A549 (cell line): ENCODE data around the gene INSYN1. TPM values are rescaled to one million over a fixed set of nuclear protein-coding genes. Genes with fewer than 3 reads are reported as not detected.
A peak's percentile ranks its signal among the peaks of the same experiment; 100 is the strongest.

Experiments
- ATAC-seq, 2 experiments: fragments of 200-7000 bp in 1 of 2; fragments of >200 bp in 1 of 2; cut with Nextera tagmentation in 1 of 2; cut with Tn5 transposase in 1 of 2; 3 replicates each; pipeline versions ENCODE4 v1.8.0 to v1.9.1; 2018 to 2020; ENCODE audit warnings: mild to moderate bottlenecking in 1 of 2, moderate library complexity in 1 of 2
- CTCF ChIA-PET: fragments of 300-600 bp; sonication (Branson Sonifier 250); formaldehyde crosslinking; extraction: SDS; loops from one replicate; lab custom pipeline; 2021; ENCODE audit warnings: antibody characterized with exemption, inconsistent platforms; lab: Yijun Ruan, JAX
- POLR2A ChIA-PET: fragments of 350-600 bp; formaldehyde crosslinking; extraction: SDS; loops from one replicate; lab custom pipeline; 2021; ENCODE audit warnings: antibody characterized with exemption, inconsistent platforms; lab: Yijun Ruan, JAX
- DNase-seq, 2 experiments: peaks; one replicate each; pipeline versions ENCODE4 v3.0.0 to v3.0.0-alpha.2; 2011 to 2016; ENCODE audit warnings: low read depth in 1 of 2, low spot score in 1 of 2
- FAIRE-seq: peaks from 2 replicates; lab custom pipeline; 2011; peaks lifted over from hg19 to GRCh38; lab: Jason Lieb, UNC
- H3K27ac ChIP-seq, 2 experiments: fragments of >200 bp; sonication (Bioruptor Twin); formaldehyde crosslinking; 3 replicates each; pipeline ENCODE4 v1.5.1; 2016 to 2017
- H3K4me1 ChIP-seq: fragments of >200 bp; sonication (Bioruptor Twin); formaldehyde crosslinking; 3 replicates; pipeline ENCODE4 v1.6.1; 2016
- H3K4me2 ChIP-seq: fragments of >200 bp; sonication (Bioruptor Twin); formaldehyde crosslinking; 3 replicates; pipeline ENCODE4 v1.6.1; 2016
- H3K4me3 ChIP-seq: fragments of >200 bp; sonication (Bioruptor Twin); formaldehyde crosslinking; 3 replicates; pipeline ENCODE4 v1.5.1; 2016
- H3K9me3 ChIP-seq: fragments of >200 bp; sonication (Bioruptor Twin); formaldehyde crosslinking; 3 replicates; pipeline ENCODE4 v1.6.1; 2016
- CBX2 ChIP-seq: fragments of 200-600 bp; sonication (generic); IDR thresholded peaks from 2 replicates; pipeline ENCODE4 v1.6.1; 2016; ENCODE audit warnings: low read depth, mild to moderate bottlenecking, borderline replicate concordance
- CBX8 ChIP-seq: fragments of 200-600 bp; sonication (generic); IDR thresholded peaks from 2 replicates; pipeline ENCODE4 v1.6.1; 2016
- CTCF ChIP-seq: fragments of >200 bp; sonication (Bioruptor Twin); formaldehyde crosslinking; IDR thresholded peaks from 3 replicates; pipeline ENCODE4 v1.5.1; 2016
- EHF ChIP-seq: fragments of 250-450 bp; sonication (Bioruptor Pico); IDR thresholded peaks from 2 replicates; pipeline ENCODE4 v1.5.0; 2020; ENCODE audit warnings: mild to moderate bottlenecking
- EHMT2 ChIP-seq: fragments of 200-600 bp; sonication (generic); IDR thresholded peaks from 2 replicates; pipeline ENCODE4 v1.6.1; 2016; ENCODE audit warnings: antibody characterized with exemption, low read depth, mild to moderate bottlenecking, moderate library complexity
- FOSB ChIP-seq: fragments of 250-450 bp; sonication (Bioruptor Pico); IDR thresholded peaks from 2 replicates; pipeline ENCODE4 v1.5.0; 2020; ENCODE audit warnings: mild to moderate bottlenecking, moderate library complexity
- GATA3 ChIP-seq: IDR thresholded peaks from 2 replicates; pipeline ENCODE4 v1.6.1; 2012; ENCODE audit warnings: borderline replicate concordance
- HDAC2 ChIP-seq: fragments of 200-600 bp; sonication (generic); IDR thresholded peaks from 2 replicates; pipeline ENCODE4 v1.6.1; 2016
- HES2 ChIP-seq: fragments of >200 bp; sonication (Bioruptor Twin); formaldehyde crosslinking; IDR thresholded peaks from 2 replicates; pipeline ENCODE4 v1.6.1; 2016
- HOXB13 ChIP-seq: fragments of 250-450 bp; sonication (Bioruptor Pico); IDR thresholded peaks from 2 replicates; pipeline ENCODE4 v1.5.0; 2020; ENCODE audit warnings: low read depth, mild to moderate bottlenecking, moderate library complexity
- KDM5A ChIP-seq: fragments of 200-600 bp; sonication (generic); IDR thresholded peaks from 2 replicates; pipeline ENCODE4 v1.6.1; 2016; ENCODE audit warnings: antibody characterized with exemption, mild to moderate bottlenecking
- REST ChIP-seq: fragments of 200-600 bp; sonication (generic); IDR thresholded peaks from 2 replicates; pipeline ENCODE4 v1.6.1; 2016; ENCODE audit warnings: antibody characterized with exemption, mild to moderate bottlenecking, moderate library complexity
- RNF2 ChIP-seq: fragments of 200-600 bp; sonication (generic); IDR thresholded peaks from 2 replicates; pipeline ENCODE4 v1.6.1; 2016; ENCODE audit warnings: low read depth, mild to moderate bottlenecking, antibody characterized with exemption, moderate library complexity, borderline replicate concordance
- SMC3 ChIP-seq: fragments of >200 bp; sonication (Bioruptor Twin); formaldehyde crosslinking; IDR thresholded peaks from 3 replicates; pipeline ENCODE4 v1.6.1; 2018; ENCODE audit warnings: inconsistent platforms
- SREBF2 ChIP-seq: fragments of 450-650 bp; IDR thresholded peaks from 2 replicates; pipeline ENCODE4 v1.6.1; 2014; ENCODE audit warnings: mild to moderate bottlenecking, moderate library complexity
- USF2 ChIP-seq: fragments of 450-650 bp; IDR thresholded peaks from 2 replicates; pipeline ENCODE4 v1.6.1; 2014; ENCODE audit warnings: antibody characterized with exemption
- ZSCAN20 ChIP-seq: fragments of 250-450 bp; sonication (Bioruptor Pico); IDR thresholded peaks from 2 replicates; pipeline ENCODE4 v1.8.0; 2022; ENCODE audit warnings: mild to moderate bottlenecking, moderate library complexity
- WGBS: methylation state at CpG from one replicate; pipeline ENCODE4 v1.1.6; 2017; ENCODE audit errors: missing lambda C conversion rate; 5-methylcytosine and 5-hydroxymethylcytosine counted together
- polyA plus RNA-seq, 4 experiments: library from polyadenylated mRNA; depleted of rRNA in 3 of 4; stranded (reverse); fragments of >200 nt; fragmentation: RNase III in 1 of 4; extraction: RNeasy Plus Mini Kit Qiagen cat#74134 plus additional on column Dnase treatment in 1 of 4; gene quantifications; 2 replicates in 3 of 4; 3 replicates in 1 of 4; pipeline ENCODE4 v1.2.3, GENCODE V29; 2011 to 2017
- TF ChIP-seq, protein P1 (sequence below): fragments of 250-450 bp; sonication (Bioruptor Pico); IDR thresholded peaks from 2 replicates; pipeline ENCODE4 v1.5.0; 2020; ENCODE audit warnings: low read depth, mild to moderate bottlenecking, moderate library complexity
- TF ChIP-seq, protein P2 (sequence below): IDR thresholded peaks from 2 replicates; pipeline ENCODE4 v1.6.1; 2012
- TF ChIP-seq, protein P3 (sequence below): fragments of 250-450 bp; sonication (Bioruptor Pico); IDR thresholded peaks from 2 replicates; pipeline ENCODE4 v1.5.0; 2021; ENCODE audit warnings: mild to moderate bottlenecking, moderate library complexity, borderline replicate concordance

INSYN1 gene
- polyA plus RNA-seq, 2 of the 4 experiments (the other 2 are of a cell fraction) = 0.54 to 1.9 TPM

- Histone ChIP-seq H3K27ac (no peak overlapping the region), H3K4me1 (peaks cover 37% of the 10 kb centered on the region), H3K4me2 (no peak overlapping the region), H3K9me3 (no peaks in the 10 kb centered on the region), H3K4me3 (no peak overlapping the region)
- no peak for FAIRE-seq
- ATAC-seq = no peak
- no peak for DNase-seq
- POLR2A ChIA-PET = no interaction called here
- 100% methylated on average over 2 of the region's 2 CpGs for WGBS
- CTCF ChIA-PET = interaction anchor here (1.9 to 7.2 kb wide), 4 partner anchors 10 to 52 kb away, joined by 7 to 84 read pairs (median 28); no protein-coding TSS in a partner anchor
- no peak for TF ChIP-seq ZSCAN20 (CRISPR knock-in tag)
- no peak for TF ChIP-seq SMC3
- TF ChIP-seq REST = no peak
- TF ChIP-seq, protein P1, sequence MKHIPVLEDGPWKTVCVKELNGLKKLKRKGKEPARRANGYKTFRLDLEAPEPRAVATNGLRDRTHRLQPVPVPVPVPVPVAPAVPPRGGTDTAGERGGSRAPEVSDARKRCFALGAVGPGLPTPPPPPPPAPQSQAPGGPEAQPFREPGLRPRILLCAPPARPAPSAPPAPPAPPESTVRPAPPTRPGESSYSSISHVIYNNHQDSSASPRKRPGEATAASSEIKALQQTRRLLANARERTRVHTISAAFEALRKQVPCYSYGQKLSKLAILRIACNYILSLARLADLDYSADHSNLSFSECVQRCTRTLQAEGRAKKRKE (CRISPR knock-in tag) = no peak
- TF ChIP-seq CBX8 = no peak
- no peak for TF ChIP-seq SREBF2
- no peak for TF ChIP-seq HDAC2
- TF ChIP-seq, protein P2, sequence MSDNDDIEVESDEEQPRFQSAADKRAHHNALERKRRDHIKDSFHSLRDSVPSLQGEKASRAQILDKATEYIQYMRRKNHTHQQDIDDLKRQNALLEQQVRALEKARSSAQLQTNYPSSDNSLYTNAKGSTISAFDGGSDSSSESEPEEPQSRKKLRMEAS = no peak
- no peak for TF ChIP-seq USF2
- no peak for TF ChIP-seq GATA3
- TF ChIP-seq HOXB13 (CRISPR knock-in tag) = no peak
These were observed 65.8 kb downstream of the INSYN1 start for GRCh38 chr15:73687351-73687750.

DNA sequence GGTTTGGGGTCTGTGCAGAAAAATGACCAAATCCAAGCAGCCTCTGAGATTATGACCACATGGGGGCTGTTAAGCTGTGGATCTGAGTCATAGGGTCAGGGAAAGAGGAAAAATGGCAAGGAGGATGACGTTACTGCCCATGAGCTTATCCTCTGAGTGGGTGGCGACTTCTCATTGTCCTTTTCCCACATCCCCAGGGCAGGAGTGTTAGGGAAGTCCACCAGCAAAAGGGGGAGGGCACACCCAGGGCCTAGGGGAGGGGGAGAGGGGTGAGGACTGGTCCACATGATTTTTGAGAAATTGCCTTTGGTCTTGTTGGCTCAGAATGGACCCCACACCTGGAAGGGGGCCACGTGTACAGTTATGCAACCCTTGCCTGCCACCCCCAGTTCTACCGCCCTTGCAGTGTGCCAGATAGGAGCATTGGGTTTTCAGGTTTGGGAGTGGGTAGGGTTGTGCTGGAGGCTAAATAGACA lies 66.3 kb downstream of the INSYN1 start:
- no peak for ATAC-seq
- peak overlapping the region; percentile 73; the same call in 1 of the 3 replicates for H3K4me2 ChIP-seq
- POLR2A ChIA-PET = no interaction called here
- H3K27ac ChIP-seq = no peak overlapping the region
- H3K9me3 ChIP-seq = no peaks in the 10 kb centered on the region
- H3K4me3 ChIP-seq = no peak overlapping the region
- 59% methylated on average over 4 of the region's 4 CpGs for WGBS
- FAIRE-seq = no peak
- peaks cover 37% of the 10 kb centered on the region for H3K4me1 ChIP-seq
- peak; percentile 17 to 19 for DNase-seq
- CTCF ChIA-PET = interaction anchor here (1.1 to 7.2 kb wide), 5 partner anchors 9 to 51 kb away, joined by 3 to 84 read pairs (median 12); no protein-coding TSS in a partner anchor
- TF ChIP-seq, protein P1 (CRISPR knock-in tag) = no peak
- TF ChIP-seq HOXB13 (CRISPR knock-in tag) (no peak), REST (no peak), RNF2 (no peak), CTCF (no peak), KDM5A (no peak), EHF (CRISPR knock-in tag) (no peak), EHMT2 (no peak), FOSB (CRISPR knock-in tag) (no peak), CBX2 (no peak), HES2 (no peak)
- TF ChIP-seq, protein P3, sequence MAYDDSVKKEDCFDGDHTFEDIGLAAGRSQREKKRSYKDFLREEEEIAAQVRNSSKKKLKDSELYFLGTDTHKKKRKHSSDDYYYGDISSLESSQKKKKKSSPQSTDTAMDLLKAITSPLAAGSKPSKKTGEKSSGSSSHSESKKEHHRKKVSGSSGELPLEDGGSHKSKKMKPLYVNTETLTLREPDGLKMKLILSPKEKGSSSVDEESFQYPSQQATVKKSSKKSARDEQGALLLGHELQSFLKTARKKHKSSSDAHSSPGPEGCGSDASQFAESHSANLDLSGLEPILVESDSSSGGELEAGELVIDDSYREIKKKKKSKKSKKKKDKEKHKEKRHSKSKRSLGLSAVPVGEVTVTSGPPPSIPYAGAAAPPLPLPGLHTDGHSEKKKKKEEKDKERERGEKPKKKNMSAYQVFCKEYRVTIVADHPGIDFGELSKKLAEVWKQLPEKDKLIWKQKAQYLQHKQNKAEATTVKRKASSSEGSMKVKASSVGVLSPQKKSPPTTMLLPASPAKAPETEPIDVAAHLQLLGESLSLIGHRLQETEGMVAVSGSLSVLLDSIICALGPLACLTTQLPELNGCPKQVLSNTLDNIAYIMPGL (CRISPR knock-in tag) = no peak
- TF ChIP-seq, protein P2 = no peak
